AG04449 (cell line): ENCODE results near the gene RAB11FIP4.

Experiments
- CTCF ChIA-PET: fragments of 350-600 bp; formaldehyde crosslinking; extraction: SDS; loops from one replicate; lab custom pipeline; 2021; ENCODE audit warnings: antibody characterized with exemption; lab: Yijun Ruan, JAX
- POLR2A ChIA-PET: fragments of 400-600, 350-600 bp; formaldehyde crosslinking; extraction: SDS; loops from one replicate; lab custom pipeline; 2020; ENCODE audit warnings: antibody characterized with exemption, inconsistent platforms; lab: Yijun Ruan, JAX
- DNase-seq: peaks from one replicate; pipeline ENCODE4 v3.0.0-alpha.2; 2010; ENCODE audit warnings: low read depth, low spot score
- H3K4me3 ChIP-seq: 2 replicates; pipeline ENCODE4 v1.5.1; 2011; ENCODE audit warnings: low read depth, mild to moderate bottlenecking, control low read depth, low read length
- TF ChIP-seq, protein P1 (sequence below): IDR thresholded peaks from one replicate; pipeline ENCODE4 v1.5.1; 2011; ENCODE audit warnings: mild to moderate bottlenecking, moderate library complexity, low read length, control low read depth, inconsistent platforms; ENCODE audit not compliant: insufficient read depth; ENCODE audit errors: missing control alignments

The RAB11FIP4 gene

DNA sequence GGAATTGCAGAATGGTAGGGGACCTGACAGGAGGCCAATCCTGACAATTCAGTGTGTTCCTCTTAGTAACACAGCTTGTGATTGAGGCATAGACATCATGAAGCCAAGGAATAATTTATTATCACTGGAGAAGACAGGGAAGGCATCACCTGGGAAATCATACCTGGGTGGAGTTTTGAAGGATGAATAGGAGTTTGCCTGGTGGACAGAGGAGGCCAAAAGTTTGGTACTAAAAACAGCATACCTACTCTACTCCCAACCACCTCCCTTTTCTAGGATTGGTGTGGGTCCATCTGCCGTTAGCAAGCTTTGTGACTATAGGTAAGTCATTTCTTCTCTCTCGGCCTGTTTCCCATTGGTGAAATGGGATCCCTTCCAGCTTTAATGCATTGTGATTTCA lies 88.0 kb downstream of the RAB11FIP4 start:
- ChIA-PET POLR2A (no interaction called here), CTCF (no interaction called here)
- H3K4me3 ChIP-seq, result no peak overlapping the region
- no peak for DNase-seq
- TF ChIP-seq, protein P1, sequence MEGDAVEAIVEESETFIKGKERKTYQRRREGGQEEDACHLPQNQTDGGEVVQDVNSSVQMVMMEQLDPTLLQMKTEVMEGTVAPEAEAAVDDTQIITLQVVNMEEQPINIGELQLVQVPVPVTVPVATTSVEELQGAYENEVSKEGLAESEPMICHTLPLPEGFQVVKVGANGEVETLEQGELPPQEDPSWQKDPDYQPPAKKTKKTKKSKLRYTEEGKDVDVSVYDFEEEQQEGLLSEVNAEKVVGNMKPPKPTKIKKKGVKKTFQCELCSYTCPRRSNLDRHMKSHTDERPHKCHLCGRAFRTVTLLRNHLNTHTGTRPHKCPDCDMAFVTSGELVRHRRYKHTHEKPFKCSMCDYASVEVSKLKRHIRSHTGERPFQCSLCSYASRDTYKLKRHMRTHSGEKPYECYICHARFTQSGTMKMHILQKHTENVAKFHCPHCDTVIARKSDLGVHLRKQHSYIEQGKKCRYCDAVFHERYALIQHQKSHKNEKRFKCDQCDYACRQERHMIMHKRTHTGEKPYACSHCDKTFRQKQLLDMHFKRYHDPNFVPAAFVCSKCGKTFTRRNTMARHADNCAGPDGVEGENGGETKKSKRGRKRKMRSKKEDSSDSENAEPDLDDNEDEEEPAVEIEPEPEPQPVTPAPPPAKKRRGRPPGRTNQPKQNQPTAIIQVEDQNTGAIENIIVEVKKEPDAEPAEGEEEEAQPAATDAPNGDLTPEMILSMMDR, result no peak

DNA sequence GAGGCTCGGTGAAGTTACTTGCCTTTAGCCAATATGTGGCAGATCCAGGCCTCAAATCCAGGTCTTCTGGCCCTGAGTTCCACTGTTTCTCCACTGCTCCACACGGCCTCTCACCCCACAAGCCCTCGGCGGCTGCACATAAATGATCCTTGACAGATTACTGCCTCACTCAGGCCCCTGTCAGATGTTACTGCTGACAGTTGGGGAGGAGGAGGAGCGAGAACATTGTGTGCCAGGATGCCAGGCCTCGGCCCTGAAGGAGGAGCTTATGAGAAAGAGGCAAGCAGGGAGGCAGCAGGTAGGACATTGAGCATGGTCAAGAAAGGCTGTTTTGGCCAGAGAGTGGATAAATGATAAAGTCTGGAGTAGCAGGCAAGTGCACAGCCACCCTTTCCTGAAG lies 88.6 kb downstream of the RAB11FIP4 start:
- no peak for DNase-seq
- ChIA-PET CTCF (no interaction called here), POLR2A (no interaction called here)
- TF ChIP-seq, protein P1, result no peak
- H3K4me3 ChIP-seq, result no peak overlapping the region

DNA sequence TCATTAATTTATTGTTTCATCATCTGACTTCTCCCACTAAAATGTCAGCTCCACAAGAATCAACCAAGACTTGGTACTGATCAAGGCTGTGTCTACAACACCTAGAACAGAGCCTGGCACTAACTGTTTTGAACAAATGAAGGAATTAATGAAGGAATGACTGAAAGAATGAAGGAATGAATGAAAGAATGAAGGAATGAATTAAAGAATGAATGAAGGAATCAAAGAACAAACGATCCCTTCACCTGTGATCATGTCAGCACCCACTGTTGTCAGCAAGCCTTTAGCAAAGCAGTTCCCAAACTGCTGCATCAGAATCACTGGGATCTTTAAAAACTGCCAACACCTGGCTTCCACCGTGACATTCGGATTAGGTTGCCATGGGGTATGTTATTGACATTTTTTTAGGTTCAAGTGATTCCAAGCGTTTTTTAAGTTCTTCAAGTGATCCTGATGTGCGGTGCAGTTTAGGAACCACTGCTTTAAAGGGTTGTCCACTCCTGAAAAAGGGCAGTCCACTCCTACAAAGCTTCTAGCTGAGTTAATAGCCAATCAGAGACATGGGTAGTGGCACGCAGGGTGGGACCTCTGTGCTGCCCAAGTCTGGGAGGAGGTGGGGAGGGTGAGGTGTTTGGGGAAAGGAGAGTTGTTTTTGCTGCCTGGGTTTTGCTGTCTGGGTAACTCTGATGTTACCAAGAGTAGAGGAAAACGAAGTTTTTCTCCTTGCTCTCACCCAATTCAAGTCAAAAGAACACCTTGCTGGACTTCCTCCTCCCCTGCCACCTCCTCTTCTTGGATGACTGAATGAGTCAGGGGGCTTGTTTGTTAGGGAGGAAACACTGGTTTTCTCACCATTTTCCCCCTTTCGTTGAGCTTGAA lies 89.7 kb downstream of the RAB11FIP4 start:
- no peak overlapping the region for H3K4me3 ChIP-seq
- CTCF ChIA-PET, result interaction anchor here (1.2 kb wide), 1 partner anchor 35 kb away, joined by 3 read pairs; no protein-coding TSS in a partner anchor
- POLR2A ChIA-PET, result no interaction called here
- no peak for DNase-seq
- TF ChIP-seq, protein P1, result no peak

DNA sequence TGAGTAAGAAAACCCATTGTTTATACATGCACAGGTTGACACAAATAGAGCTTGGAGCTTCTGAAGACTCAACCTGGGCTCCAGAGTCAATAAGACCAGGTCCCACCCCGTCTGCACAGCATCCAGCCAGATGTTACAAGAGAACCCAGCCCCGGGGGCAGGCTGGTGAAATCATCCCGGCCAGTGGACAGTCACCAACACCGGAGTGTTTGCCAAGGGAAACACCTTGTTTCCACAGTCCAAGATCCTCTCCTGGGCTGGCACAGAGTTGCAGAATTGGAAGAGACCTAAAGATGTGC lies 90.3 kb downstream of the RAB11FIP4 start:
- TF ChIP-seq, protein P1, result no peak
- ChIA-PET CTCF (interaction anchor here (1.2 kb wide), 1 partner anchor 36 kb away, joined by 3 read pairs; no protein-coding TSS in a partner anchor), POLR2A (no interaction called here)
- no peak overlapping the region for H3K4me3 ChIP-seq
- DNase-seq, result no peak

DNA sequence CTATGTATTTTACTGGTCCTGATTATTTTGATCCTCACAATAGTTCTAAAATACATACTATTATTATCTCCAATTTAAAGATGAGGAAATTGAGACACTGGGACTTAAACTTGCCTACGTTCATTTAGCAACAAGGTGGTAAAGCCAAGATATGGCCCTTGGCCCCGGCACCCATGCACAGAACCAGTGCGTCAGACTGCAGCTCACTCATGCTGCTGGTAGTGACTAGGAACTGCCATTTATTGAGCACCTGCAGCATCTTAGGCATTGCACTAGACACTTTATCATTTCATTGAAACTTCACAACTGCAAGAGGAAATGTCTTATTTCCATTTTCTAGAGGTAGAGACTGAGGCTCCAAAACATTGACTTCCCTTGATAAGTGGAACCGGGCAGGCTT lies 93.3 kb downstream of the RAB11FIP4 start:
- TF ChIP-seq, protein P1, result no peak
- no peak overlapping the region for H3K4me3 ChIP-seq
- CTCF ChIA-PET, result no interaction called here
- DNase-seq, result no peak
- POLR2A ChIA-PET, result no interaction called here

DNA sequence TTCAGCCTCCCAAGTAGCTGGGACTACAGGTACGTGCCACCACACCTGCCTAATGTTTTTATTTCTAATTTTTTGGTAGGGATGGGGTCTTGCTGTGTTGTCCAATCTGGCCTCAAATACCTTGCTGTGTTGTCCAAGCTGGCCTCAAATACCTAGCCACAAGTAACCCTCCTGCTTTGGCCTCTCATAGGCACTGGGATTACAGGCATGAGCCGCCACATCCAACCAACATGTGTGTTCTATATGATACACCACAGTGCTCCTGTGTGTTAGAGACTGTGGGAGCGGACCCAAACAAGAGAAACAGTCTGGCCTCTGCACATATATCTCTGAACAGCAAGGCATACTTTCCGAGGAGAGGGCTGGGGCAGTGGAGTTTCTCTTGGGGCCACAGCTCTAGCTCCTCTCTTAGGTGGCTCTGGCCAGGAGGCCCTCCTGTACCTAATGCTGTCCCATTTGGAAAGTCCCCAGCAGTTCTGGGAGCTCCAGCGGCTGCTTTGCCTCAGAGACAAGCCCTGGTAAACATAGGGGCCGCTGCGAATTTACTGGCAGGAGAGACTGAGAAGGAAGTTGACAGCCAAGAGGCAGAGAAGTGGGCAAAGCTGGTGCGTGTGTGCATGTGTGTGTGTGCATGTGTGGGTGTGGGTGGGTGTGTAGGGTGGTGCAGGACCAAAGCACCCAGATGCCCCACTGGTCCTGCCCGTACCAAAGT lies 95.0 kb downstream of the RAB11FIP4 start:
- TF ChIP-seq, protein P1, result no peak
- no peak for DNase-seq
- ChIA-PET CTCF (no interaction called here), POLR2A (no interaction called here)
- no peak overlapping the region for H3K4me3 ChIP-seq
